Erythroblast (primary cell): ENCODE data around the gene SYPL1.

Source experiments
- GATA1 ChIP-seq: IDR thresholded peaks from 2 replicates; pipeline ENCODE4 v1.6.1; 2011; ENCODE audit warnings: low read depth, mild to moderate bottlenecking, control low read depth, low read length, moderate library complexity
- POLR2A ChIP-seq: IDR thresholded peaks from 2 replicates; pipeline ENCODE4 v1.6.1; 2011; ENCODE audit warnings: mild to moderate bottlenecking, low read length

DNA sequence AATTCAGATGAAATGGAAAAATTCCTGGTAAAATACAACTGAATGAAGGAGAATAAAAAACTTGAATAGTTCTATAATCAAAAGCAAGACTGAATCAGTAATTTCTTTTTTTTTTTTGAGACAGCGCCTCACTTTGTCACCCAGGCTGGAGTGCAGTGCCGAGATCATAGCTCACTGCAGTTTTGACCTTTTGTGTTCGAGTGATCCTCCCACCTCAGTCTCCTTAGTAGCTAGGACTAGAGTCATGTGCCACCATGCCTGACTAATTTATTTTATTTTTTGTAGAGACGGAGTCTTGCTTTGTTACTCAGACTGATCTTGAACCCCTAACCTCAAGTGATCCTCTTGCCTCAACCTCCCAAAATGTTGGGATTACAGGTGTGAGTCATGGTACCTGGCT is 26.1 kb downstream of the SYPL1 start:
- no peak for TF ChIP-seq POLR2A
- no peak for TF ChIP-seq GATA1
